HG03460 (cell line): ENCODE data around the gene ARHGEF1.
"Not testable (repeated sequence)": the region's sequence is repeated elsewhere in the genome, so short reads cannot be mapped to it uniquely, and the experiment has no call there.

Experiments
- ATAC-seq: cut with Tn5 transposase; IDR thresholded peaks from one replicate; pipeline ENCODE4 v1.9.1; 2021; ENCODE audit not compliant: unreplicated experiment

ARHGEF1 gene

DNA sequence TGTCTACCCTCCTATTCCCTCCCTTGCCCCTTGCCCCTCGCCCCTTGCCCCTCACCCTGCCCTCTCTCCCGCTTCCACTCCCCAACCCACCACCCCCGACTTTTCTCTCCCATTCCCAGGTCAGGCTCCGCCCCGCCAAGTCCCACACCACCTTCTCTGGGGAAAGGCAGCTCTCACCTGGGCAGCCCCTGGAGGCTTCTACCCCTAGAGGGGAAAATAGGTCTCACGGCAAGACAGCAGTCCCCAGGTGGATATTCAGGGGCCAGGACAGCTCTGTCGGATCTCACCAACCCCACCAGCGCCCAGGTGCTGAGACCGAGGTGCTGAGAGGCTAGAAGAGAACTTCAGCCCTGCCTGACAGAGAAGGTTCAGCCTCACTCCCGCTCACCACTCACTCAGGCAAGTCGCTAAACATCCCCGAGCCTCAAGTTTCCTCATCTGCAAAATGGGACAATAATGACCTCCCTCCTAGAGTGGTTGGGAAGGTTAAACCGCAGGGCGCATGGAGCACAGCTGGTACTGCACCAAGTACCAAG, 46.6 kb downstream of the ARHGEF1 start:
- ATAC-seq: no peak

DNA sequence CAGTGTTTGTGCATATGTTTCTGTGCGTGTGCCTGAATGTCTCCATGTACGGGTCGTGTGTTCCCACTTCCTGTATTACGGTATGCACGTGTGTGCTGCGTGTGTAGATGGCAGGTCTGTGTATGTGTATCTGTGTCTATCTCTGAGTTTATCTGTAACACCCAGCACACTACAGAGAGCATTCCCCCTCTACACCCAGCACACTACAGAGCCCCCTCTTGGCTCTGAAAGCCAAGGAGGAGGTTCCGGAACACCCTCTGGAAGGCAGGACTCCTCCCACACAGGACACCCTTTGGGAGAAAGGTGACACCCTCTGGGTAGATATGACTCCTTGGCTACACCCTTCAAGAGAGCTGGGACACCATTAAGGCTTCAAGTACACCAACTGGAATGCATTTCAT, 47.3 kb downstream of the ARHGEF1 start:
- ATAC-seq: no peak

DNA sequence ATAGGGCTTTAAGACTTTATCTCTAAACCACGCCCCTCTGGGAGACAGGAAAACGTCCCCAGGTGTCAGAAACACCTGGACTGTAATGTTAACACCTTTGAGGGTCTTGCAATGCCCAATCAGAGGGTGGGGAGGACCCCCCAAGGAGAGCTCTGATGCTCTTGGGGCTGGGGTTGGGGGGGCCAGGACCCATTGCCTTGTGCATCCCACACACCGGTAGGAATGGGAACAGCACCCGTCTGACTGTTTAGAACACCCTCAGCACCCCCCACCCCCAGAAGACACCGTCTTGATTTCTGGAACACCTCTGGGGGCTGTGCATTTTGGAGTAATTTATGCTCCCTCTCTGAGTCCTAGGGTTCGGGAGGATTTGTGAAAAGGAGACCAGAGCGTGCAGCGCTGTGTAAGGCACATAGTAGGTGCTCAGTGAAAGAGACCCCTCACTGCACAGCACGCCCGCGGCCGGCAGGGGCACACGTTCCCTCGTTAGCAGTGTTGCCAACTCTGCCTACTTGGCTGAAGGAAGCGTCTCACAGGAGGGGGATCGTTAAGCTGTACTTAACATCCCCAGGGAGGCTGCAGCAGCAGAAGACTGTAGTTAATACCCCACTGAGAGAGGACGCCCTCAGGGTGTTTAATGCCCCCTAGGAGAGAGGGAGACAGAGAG, 48.1 kb downstream of the ARHGEF1 start:
- ATAC-seq: no peak

DNA sequence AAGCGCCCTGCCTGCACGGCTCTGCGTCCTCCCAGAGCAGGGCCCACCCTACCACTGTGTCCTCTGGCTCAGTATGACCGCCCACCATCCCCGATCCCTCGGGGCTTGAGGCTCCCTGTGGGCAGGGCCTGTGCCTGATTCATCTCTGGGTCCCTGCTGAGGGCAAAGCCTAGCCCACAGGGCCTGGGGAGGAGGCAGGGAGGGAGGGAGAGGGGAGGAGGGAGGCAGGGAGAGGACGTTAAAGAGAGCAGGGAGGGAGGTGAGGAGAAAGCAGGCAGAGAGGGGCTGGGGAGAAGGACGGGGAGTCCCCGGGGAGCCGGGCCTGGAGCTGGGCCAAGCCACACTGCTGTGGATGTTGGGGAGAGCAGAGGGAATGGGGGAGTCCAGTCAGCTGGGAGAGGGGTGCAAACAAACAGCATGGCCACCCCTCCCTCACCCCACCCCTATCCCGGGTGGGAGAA, 49.3 kb downstream of the ARHGEF1 start:
- no peak for ATAC-seq

DNA sequence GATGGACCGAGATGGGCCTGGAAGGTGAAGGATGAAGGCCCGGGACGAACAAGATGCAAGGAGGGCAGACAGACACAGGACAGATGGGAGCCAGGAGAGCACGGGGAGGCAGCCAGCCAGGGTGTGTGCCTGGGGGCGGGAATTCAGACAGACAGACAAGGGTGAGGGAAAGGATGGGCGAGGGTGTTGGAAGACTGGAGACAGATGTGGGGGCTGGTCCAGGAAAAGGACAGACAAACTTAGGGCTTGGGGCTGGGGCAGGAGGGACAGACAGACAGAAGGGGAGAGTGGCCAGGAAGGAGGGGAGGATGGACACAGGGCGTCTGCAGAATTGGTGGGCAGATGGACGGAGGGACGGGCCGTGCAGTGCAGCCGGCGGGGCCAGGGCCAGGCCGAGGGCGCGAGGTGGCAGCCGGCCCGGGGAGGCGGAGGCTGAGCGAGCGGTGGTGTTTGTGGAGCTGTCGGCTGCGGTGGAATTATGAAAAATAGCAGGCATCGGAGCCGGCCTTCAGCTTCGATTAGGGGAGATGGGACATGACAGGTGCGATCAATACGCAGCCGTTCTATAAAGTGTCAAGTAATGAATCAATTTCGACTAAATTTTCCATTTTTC, 49.8 kb downstream of the ARHGEF1 start:
- ATAC-seq: no peak

DNA sequence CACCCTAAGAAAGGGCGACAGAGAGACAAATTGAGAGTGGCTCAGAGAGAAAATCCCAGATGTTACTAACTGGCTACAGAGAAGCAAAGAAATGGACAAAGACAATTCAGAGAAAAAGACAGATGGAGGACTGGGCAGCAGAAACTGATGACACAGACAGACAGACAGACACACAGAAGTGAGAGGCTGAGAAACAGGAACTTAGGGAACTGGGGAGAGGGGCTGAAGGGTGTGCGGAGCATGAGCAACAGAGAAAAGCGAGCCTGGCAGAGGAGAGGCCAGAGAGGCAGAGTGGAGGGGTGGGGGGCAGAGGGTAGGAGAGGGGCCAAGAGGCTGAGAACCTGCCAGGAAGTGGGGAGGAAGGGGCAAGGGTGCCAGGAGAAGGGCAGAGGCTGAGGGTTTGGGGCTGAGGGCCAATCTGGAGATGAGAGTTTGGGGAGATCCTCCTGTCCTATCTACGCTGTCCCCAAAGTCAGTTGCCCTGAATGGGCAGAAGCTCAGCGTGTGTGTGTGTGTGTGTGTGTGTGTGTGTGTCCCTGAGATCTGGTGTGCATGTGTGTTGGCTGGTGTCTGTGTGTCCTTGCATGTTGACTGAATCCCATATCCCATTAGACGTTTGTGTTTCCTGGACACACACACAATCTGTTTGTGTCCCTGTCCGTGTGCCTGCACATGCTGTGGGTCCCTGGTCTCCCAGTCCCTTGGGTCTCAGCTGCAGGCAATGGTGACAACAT, 50.9 kb downstream of the ARHGEF1 start:
- no peak for ATAC-seq

DNA sequence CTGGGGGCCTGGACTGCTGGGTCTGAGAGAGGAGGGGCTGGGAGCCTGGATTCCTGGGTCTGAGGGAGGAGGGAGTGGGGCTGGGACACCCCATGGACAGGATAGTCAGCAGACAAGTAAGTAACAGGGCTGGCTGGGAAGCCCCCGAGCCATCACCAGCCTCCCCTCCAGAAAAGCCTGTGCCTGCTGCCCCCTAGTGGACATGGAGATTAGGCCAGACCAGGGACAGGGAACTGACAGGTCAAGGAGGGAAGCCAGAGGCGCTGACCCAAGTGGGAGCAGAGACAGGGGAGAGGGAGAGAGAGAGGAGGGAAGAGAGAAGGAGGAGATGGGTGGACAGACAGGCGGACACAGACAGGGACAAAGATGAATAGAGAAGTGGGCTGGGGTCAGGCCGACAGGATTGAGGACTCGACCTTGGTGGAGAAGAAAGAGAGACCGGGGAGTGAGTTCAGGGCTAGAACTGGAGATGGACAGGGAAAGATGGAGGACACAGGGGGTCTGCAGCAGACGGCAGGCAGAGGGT, 51.9 kb downstream of the ARHGEF1 start:
- no peak for ATAC-seq

DNA sequence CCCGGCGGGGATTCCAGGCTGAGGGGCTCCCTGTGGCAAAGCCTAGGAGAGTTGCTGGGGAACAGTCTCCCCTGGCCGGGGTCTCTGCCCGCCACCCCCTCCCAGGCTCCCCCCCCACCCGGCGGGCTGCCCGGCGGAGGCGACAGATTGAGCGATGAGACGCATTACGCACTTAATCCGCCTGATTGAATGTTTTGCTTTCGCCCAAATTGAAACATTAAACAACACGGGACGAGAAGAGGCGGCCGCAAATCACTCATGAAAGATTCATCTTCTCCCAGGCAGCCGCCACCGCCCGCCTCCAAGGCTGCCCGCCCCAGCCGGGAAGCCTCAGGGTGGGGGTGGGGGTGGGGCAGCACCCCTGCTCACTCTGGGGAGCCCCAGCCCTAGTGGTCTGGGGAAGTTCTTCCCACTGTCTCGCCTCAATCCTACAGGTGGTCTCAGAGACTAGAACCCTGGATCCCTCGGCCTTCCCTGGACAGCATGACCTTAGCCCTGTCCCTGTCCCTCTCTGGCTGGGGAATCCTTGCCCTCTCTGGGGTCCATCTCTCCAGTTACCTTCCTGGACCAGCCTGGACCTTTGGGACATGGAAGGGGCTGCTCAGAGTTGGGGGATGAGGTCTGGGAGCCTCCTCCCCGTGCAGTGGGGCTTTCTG, 52.9 kb downstream of the ARHGEF1 start:
- ATAC-seq: no peak

DNA sequence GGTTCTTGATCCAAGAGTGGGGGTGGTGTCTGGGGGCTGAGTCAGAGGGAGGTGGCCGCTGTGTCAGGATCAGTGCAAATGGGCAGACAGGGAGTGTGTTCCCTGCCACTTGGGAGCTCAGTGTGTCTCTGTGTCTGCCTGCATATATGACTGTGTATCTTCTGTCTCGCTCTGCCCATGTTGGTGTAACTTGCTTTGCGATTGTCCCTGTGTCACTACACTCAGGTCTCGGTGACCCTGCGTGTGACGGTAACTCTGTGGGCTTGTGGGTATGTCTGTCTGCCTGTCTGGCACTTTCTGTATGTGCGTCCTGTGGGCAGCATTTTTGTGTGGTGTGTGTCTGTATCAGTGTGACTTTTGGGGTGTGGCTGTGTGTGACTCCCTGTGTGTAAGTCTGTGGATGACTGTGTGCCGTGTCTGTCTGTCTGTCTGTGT, 53.4 kb downstream of the ARHGEF1 start:
- no peak for ATAC-seq

DNA sequence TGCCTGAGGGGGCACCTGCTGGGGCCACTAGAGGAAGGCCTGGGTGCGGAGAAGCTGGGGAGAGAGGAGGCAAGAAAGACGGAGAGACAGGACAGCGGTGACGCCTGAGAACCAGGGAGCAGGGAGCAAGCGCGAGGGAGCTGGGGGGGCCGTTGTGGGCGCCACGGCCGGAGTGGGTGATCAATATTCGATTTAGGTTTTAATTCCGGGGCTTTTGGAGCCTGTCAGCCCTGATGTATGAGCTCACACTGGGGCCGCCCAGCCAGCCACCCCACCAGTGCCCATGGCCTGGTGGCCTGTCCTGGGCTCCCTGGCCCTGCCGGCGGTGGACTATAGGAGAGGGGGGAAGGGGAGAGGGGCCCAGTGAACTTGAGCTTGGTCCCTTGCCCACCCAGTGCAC, 54.0 kb downstream of the ARHGEF1 start:
- no peak for ATAC-seq

DNA sequence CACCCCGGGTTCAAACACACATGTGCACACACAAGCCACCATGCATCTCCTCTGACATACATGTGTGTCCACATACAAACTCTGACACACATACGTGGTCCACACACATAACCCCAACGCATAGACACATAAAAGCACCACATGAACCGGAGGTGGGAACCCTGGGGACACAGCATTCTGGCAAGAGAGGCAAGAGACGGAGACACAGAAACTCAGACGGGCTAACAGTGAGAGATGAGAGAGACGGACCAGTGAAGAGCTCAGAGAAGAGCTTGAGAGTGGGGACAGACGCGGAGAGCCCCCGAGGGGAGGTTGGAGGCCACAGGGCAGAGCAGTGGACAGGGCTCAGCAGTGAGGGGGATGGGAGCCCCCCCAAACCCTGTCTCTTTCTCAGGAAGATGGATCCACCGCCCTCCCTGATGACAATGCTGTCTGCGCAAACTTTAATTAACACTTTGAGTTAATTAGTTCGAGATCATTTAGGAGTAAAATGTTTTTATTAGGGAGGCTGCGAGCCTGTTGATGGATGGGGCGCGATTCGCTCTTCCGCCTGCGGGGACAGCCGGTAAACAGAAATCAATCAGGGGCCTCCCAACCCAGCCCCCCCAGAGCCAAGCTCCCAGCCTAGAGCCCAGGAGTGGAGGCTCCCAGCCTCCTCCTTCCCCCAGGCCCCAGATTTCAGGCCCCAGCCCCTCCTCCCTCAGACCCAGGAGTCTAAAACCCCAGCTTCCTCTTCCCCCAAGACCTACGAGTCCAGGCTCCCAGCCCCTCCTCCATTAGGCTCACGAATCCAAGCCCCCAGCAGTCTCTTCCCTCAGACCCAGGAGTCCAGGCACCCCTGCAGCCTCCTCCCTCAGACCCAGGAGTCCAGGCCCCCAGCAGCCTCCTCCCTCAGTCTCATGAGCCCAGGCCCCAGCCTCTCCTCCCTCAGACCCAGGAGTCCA, 54.8 kb downstream of the ARHGEF1 start:
- ATAC-seq: no peak

DNA sequence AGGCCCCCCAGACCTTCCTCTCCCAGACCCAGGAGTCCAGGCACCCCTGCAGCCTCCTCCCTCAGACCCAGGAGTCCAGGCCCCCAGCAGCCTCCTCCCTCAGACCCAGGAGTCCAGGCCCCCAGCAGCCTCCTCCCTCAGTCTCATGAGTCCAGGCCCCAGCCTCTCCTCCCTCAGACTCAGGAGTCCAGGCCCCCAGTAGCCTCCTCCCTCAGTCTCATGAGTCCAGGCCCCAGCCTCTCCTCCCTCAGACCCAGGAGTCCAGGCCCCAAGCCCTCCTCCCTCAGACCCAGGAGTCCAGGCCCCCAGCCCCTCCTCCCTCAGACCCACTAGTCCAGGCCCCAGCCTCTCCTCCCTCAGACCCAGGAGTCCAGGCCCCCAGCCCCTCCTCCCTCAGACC, 56.2 kb downstream of the ARHGEF1 start:
- ATAC-seq: not testable (repeated sequence)

DNA sequence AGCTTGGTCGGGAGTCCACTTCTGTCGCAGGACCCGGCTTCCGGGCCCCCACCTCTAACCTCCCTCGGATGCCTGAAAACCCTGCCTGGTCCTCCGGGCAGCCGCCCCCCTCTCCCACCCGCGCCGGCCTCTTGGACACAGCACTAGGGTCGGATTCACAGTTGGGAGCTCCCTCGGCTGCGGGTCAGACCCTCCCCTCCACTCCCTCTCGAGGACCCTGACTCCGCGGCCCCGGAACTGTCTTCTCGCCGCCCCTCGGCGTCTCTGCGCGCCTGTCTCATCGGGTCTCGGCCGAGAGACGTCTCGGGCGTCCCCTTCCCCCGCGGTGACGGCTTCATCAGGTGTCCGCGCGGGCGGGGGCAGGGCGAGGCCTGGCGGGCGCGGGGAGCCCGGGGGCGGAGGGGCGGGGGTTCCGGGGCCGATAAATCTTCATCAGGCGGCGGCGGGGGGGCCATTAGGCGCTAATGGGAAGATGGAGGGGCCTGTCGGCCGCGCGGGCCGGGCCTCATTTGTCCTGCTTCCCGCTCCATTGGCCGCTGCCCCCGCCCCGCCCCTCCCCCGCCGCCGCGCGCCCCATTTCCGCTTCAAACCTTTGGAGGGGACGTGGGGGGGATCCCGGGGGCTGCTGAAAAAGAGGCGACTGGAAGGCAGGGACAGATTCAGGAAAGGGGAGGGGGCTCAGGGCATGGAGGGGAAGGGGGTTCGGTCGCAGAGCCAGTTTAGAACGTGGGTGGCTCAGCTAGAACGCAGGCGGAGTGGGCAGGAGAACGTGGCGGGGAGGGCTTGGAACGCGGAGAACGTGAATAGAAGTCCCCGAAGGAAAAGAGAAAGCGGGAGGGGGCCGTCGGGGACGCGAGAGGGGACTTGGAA, 57.1 kb downstream of the ARHGEF1 start:
- no peak for ATAC-seq

DNA sequence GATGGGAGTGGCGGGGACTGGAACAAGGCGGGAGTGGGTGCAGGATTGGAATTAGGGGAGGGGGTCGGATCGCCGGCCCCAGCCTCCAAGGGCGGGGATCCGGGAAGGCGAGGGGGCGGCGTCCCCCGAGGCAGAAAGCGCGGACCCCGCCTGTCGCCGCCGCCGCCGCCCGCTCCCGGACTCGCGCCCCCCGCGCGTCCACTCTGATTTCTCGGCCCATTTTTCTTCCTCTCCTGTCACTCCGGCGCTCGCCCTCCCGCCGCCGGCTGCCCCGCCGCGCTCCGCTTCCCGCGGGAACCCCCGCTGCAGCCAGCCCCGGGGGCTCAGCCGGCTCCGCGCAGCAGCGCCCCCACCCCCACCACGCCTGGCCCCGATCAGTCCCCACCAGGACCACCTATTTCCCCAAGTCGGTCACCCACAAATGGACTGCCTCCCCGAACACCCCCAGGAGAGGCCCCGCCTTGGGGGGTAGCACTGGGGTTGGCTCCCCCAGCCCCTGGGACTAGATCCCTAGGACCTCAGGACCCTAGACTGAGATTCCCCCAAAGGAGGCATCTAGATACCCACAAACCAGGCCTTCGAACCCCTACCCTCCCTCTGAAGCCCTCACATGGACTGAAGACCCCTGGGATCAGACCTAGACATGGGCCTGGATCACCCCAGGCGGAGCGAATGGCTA, 57.9 kb downstream of the ARHGEF1 start:
- ATAC-seq: no peak

DNA sequence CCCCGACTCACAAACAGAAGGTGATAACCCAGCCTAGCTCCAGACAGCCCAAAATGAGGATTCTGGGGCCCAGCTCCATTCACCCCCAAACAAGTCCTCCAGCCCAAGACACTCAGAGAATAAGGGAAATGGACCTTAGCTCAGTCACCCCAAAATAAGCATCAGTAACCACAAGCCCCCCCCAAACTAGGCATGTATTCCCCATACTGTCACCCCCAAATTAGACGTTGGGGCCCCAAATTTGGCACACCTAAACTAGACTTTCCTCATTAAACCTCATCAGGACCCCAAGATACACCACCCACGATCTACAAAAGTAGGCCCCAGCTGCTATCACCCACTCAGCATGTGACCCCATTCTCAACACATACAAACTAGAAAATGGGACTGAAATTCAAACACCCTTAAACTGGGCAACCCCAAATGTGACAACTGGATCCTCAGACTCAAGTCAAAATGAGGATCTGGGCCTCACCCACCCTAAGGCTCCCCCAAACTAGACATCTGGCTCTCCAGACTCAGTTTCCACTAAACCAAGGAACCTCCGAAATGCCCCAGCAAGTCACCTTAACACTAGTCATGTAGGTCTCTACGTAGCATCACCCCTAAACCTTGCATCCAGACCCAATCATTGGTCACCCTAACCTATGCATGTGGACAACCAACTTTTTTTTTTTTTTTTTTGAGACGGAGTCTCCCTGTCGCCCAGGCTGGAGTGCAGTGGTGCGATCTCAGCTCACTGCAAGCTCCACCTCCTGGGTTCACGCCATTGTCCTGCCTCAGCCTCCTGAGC, 58.6 kb downstream of the ARHGEF1 start:
- no peak for ATAC-seq

DNA sequence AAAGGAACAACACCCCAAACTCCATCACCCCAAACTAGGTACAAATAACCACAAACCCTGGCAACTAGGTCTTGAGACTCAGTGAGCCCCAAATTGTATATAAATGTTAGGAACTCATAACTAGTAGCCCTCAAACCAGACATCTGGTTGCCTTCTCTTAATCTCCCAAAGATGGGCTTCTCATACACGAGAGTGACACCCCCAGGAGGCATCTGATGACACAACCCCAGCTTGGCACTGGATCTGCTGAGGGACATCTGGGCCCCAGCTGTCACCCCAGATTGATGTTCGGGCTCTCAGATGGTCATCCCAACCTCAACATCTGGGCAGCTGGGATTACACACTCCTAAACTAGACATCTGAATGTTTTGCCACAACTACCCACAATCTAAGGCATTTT, 61.4 kb downstream of the ARHGEF1 start:
- no peak for ATAC-seq

DNA sequence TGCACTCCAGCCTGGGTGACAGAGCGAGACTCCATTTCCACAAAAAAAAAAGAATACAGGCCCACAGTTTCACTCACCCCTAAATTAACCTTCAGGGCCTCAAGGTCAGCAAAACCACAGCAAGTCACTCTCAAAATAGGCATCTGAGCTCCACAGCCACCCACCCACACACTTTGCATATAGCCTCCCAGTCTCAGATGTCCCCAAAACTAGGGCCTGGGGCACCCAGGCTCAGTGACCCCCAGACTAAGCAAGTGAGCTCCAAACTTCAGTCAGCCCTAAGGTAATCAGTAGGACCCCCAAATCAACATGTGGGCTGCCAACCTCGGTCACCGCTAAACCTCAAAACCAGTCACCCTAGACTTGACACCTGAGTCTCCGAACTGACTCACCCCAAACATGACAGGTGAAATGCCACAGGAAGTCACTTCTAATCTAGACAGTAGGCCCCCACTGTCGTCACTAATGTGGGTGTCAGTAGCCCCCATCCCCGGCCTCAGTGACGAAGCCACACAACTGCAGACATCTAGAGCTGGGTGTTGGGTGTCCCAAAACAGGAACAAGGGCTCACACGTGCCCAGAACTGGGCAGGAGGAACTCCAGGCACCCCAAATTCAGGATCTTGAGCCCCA, 62.3 kb downstream of the ARHGEF1 start:
- peak; percentile 67 for ATAC-seq
